NCI-H2171 (cell line): ENCODE data around the gene OR1E1.
"Not testable (repeated sequence)": the region's sequence is repeated elsewhere in the genome, so short reads cannot be mapped to it uniquely, and the experiment has no call there.

Experiments
- DNase-seq: peaks from one replicate; lab custom pipeline; 2025; lab: John Stamatoyannopoulos, UW

Gene OR1E1

DNA sequence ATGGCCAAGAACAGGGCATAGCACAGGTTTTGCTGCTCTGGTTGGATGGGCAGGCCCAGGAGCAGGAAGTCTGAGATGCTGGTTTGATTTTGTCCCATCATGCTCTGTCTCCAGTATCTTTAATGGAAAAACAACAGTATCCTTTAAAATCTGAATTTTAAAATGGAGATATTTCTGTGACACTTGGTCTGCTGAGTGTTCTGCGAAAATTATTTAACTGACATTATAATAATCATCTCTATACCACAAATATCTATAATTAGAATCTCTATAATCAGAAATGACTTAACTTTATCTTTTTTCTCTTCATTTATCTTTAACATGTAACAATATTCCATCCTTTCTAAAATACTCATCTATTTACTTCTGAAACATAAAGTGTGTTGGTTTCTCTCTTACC is at the start of gene OR1E1:
Gene OR1E1, minus strand, starts transcription at position 101 of the 400 bp plus-strand sequence. Its CDS starts 0 bp downstream, at position 101.
- no peak for DNase-seq

- DNase-seq: no peak
These were observed 49.4 kb upstream of the OR1E1 start for GRCh38 chr17:3447625-3448024.

DNA sequence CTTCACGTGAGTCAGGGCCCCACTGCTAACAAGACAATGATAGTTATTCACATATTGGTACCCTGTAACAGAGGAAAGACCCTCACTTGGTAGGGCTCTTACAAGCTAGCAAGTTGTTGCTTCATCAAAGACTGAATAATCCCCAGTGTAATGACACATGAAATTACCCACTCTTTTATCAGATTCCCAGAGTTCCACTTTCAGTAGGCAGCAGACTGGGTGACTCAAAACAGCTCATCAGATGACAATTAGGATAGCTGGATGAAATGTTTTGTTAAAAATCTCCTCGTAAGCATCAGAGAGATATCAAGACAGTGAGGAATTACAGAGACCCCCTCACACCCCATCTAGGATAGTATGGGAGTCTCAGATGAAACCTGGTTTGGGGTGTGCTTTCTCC is 42.2 kb upstream of the OR1E1 start:
- no peak for DNase-seq

DNA sequence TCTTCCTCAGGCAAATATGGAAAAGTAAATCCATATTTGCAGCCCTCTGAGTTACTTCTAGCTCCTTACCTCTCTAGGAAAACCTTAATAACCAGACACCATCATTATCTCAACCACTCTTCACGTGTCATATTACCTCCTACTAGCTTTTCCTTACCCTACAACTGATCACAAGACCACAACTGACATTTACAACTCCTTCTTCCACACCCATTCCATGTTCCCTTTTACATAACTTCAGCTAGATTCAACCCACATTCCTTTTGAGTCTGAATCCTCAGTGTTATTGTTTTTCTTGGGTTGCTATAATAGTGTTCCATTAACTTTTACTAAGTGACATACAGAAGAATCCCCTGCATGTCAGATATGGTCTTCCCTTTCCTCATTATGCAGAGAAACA is 40.2 kb upstream of the OR1E1 start:
- DNase-seq: no peak

GRCh38 chr17:3433741-3434140 is 35.5 kb upstream of the OR1E1 start, which contains the start of gene OR1E2:
Gene OR1E2, minus strand, starts transcription at chr17:3433841. Its CDS starts 0 bp downstream, at chr17:3433841.
- no peak for DNase-seq

DNA sequence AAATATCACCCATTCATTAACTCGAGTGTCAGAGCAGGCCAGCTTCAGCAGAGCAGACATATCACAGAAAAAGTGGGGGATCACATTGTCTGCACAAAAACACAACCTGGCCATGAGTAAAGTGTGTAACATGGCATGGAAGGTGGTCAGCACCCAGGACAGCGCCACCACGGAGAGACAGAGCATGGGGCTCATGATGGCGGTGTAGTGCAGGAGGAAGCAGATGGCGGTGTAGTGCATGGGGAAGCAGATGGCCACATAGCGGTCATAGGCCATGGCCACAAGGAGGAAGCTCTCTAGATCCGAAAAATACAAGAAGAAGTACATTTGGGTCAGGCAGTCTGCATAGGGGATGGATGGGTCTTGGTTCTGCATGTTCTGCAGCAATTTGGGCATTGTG is 35.0 kb upstream of the OR1E1 start:
- not testable (repeated sequence) for DNase-seq

DNA sequence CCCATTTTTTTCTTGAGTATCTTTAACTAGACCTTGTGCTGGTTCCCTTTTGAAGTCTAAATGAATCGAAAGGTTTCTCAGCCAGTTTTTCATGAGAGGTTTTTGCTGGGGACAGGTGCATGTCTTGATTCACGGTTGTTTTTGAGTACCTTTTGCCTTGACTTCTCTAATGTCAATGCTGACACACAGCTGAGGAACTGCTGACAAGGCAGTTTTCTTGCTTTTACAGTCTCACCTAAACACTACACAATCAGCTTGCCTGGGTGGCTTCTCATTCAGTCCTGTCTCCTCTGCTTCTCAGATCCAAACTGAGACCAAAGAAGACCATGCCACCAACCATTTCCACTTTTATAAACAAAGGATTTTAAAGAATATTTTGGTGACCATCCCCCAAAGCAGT is 20.0 kb upstream of the OR1E1 start:
- no peak for DNase-seq

- DNase-seq: no peak
These were observed 17.4 kb upstream of the OR1E1 start for GRCh38 chr17:3415610-3416009.

GRCh38 chr17:3412216-3412615 is 14.0 kb upstream of the OR1E1 start:
- not testable (repeated sequence) for DNase-seq

DNA sequence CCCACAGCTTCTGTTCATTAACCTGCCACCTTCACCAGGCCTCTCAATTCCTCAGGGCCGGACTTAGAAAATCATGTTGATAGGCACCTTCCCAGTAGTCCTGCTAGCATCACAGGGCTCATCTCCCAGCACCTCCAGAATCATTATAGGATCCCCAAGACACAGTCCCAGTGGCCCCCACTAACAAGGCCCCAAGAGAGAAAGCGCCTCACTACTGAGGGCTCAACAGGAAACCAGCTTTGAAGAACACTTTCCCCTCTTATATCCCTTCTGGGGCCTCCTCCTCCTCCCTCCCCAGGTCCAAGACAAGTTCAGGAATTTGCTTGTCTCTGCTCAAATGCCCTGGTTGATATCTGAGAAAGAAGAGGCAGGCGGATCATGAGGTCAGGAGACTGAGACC is 12.9 kb upstream of the OR1E1 start, which contains the start of gene OR3A3:
Gene OR3A3, plus strand, starts transcription at position 301 of the 400 bp plus-strand sequence.
- no peak for DNase-seq

DNA sequence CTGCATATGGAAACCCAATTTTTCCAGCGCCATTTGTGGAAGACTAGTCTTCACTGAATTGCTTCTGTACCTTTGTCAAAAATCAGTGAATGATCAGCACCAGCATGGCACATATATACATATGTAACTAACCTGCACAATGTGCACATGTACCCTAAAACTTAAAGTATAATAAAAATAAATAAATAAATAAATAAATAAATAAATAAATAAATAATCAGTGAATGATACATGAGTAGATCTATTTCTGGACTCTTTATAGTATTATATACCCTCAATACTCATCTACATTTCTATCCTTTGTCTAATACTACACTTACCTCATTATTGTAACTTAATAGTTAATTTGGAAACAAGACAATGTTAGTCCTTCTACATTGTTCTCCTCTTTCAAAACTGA is 5.6 kb upstream of the OR1E1 start:
- DNase-seq: not testable (repeated sequence)

- DNase-seq: no peak
These were observed 3.6 kb upstream of the OR1E1 start for GRCh38 chr17:3401786-3402185.

DNA sequence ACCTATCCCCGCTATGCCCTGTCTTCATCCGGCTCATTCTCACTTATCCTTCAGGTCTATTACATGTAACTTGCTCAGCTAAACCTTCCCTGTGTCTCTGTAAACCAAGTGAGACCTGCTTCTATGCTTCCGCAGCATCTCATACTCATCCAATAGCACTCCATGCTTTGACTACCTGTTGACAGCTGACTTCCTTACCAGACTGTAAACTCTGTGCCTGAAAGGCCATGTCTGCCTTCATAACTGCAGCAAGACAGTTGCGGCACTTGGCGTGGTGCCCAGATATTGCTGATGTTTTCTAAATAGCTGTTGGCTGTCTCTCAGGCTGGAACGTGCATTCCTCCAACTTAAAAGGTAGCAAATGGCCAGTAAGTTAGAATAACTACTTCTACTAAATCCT is 1.8 kb upstream of the OR1E1 start:
- no peak for DNase-seq

DNA sequence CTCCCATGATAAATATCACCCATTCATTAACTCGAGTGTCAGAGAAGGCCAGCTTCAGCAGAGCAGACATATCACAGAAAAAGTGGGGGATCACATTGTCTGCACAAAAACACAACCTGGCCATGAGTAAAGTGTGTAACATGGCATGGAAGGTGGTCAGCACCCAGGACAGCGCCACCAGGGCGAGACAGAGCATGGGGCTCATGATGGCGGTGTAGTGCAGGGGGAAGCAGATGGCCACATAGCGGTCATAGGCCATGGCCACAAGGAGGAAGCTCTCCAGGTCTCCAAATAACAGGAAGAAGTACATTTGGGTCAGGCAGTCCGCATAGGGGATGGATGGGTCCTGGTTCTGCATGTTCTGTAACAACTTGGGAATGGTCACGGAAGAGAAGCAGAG is 409 bp downstream of the OR1E1 start:
- not testable (repeated sequence) for DNase-seq

- DNase-seq: no peak
These were observed 8.4 kb downstream of the OR1E1 start for GRCh38 chr17:3389791-3390190.

- DNase-seq: no peak
These were observed 12.1 kb downstream of the OR1E1 start, which contains the start of gene OR3A2 for GRCh38 chr17:3385869-3386816. Gene OR3A2, minus strand, starts transcription at chr17:3386308.

GRCh38 chr17:3381957-3382356 is 16.3 kb downstream of the OR1E1 start:
- DNase-seq: no peak

- DNase-seq: no peak
These were observed 19.9 kb downstream of the OR1E1 start for GRCh38 chr17:3378321-3378720.

DNA sequence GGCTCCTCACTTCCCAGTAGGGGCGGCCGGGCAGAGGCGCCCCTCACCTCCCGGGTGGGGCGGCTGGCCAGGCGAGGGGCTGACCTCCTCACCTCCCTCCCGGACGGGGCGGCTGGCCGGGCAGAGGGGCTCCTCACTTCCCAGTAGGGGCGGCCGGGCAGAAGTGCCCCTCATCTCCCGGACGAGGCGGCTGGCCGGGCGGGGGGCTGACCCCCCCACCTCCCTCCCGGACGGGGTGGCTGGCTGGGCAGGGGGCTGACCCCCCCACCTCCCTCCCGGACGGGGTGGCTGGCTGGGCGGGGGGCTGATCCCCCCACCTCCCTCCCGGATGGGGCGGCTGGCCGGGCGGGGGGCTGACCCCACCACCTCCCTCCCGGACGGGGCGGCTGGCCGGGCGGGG is 27.0 kb downstream of the OR1E1 start:
- DNase-seq: not testable (repeated sequence)
